GM19397 (cell line): ENCODE data around the gene SMAD3.
A peak's percentile ranks its signal among the peaks of the same experiment; 100 is the strongest.

ENCODE experiments used
- ATAC-seq: cut with Tn5 transposase; IDR thresholded peaks from one replicate; pipeline ENCODE4 v1.9.1; 2021; ENCODE audit warnings: mild to moderate bottlenecking, moderate library complexity; ENCODE audit not compliant: unreplicated experiment

SMAD3 gene

GRCh38 chr15:67224889-67225288 is 159.5 kb downstream of the SMAD3 start:
- no peak for ATAC-seq

- no peak for ATAC-seq
Measured at GRCh38 chr15:67225336-67225735, 159.9 kb downstream of the SMAD3 start.

- ATAC-seq = no peak
Measured at GRCh38 chr15:67227431-67227830, 162.0 kb downstream of the SMAD3 start.

- ATAC-seq = no peak
Measured at GRCh38 chr15:67227846-67228245, 162.4 kb downstream of the SMAD3 start.

- no peak for ATAC-seq
Measured at GRCh38 chr15:67228286-67228685, 162.9 kb downstream of the SMAD3 start.

- ATAC-seq = no peak
Measured at GRCh38 chr15:67230504-67230903, 165.1 kb downstream of the SMAD3 start.

GRCh38 chr15:67232591-67232990 is 167.2 kb downstream of the SMAD3 start:
- no peak for ATAC-seq

GRCh38 chr15:67240235-67241131 is 175.1 kb downstream of the SMAD3 start:
- no peak for ATAC-seq

- ATAC-seq = peak; percentile 77
Measured at GRCh38 chr15:67241132-67241855, 175.9 kb downstream of the SMAD3 start.

- ATAC-seq = no peak
Measured at GRCh38 chr15:67242708-67243111, 177.3 kb downstream of the SMAD3 start.
